CD4-positive, alpha-beta T cell (primary cell): Measurements from ENCODE around the gene CAMK2A. TPM values are rescaled to one million over a fixed set of nuclear protein-coding genes. Genes with fewer than 3 reads are reported as not detected.

ENCODE experiments used
- ATAC-seq: fragments of 200-7000 bp; cut with Tn5 transposase; one replicate; pipeline ENCODE4 v1.10.0; 2022; ENCODE audit warnings: mild to moderate bottlenecking; ENCODE audit not compliant: poor library complexity
- CTCF ChIA-PET: fragments of 350-600 bp; sonication (Branson Sonifier 250); formaldehyde crosslinking; loops from one replicate; lab custom pipeline; 2021; ENCODE audit warnings: antibody characterized with exemption, inconsistent platforms; lab: Charles Lee
- POLR2A ChIA-PET: fragments of 350-600 bp; sonication (Branson Sonifier 250); formaldehyde crosslinking; loops from one replicate; lab custom pipeline; 2021; ENCODE audit warnings: antibody characterized with exemption, inconsistent platforms; lab: Charles Lee
- DNase-seq, 14 experiments: peaks; one replicate each; pipeline ENCODE4 v3.0.0-alpha.2; 2013 to 2020; ENCODE audit warnings: mixed read lengths in 2 of 14
- H3K27ac ChIP-seq, 2 donors: one replicate each; pipeline versions ENCODE4 v1.5.1 to v1.7.0; 2013; ENCODE audit warnings: low read length in 2 of 2, low read depth in 1 of 2, mild to moderate bottlenecking in 1 of 2
- H3K27me3 ChIP-seq, 2 experiments: 1 replicate in 1 of 2; 2 replicates in 1 of 2; pipeline versions ENCODE4 v1.6.1 to v1.7.0; 2013; ENCODE audit warnings: low read length in 2 of 2, control low read depth in 1 of 2, mild to moderate bottlenecking in 1 of 2, moderate library complexity in 1 of 2; ENCODE audit not compliant: insufficient read depth in 2 of 2, control insufficient read depth in 1 of 2
- H3K36me3 ChIP-seq: one replicate; pipeline ENCODE4 v1.6.1; 2013; ENCODE audit warnings: low read length, control low read depth; ENCODE audit not compliant: insufficient read depth
- H3K4me1 ChIP-seq: one replicate; pipeline ENCODE4 v1.6.1; 2013; ENCODE audit warnings: low read length, control low read depth; ENCODE audit not compliant: insufficient read depth
- H3K4me3 ChIP-seq: one replicate; pipeline ENCODE4 v1.5.1; 2013; ENCODE audit warnings: mild to moderate bottlenecking, low read length, moderate library complexity
- H3K9me3 ChIP-seq, 2 experiments: 1 replicate in 1 of 2; 2 replicates in 1 of 2; pipeline versions ENCODE4 v1.6.1 to v1.7.0; 2013; ENCODE audit warnings: low read length in 2 of 2, mild to moderate bottlenecking in 2 of 2, control low read depth in 1 of 2, moderate library complexity in 1 of 2; ENCODE audit not compliant: control insufficient read depth in 1 of 2, insufficient read depth in 1 of 2
- H3K27ac Mint-ChIP-seq: one replicate; pipeline ENCODE4 v1.8.0; 2020; ENCODE audit warnings: mixed read lengths
- H3K27me3 Mint-ChIP-seq: one replicate; pipeline ENCODE4 v1.8.0; 2021; ENCODE audit warnings: mixed read lengths
- H3K36me3 Mint-ChIP-seq: one replicate; pipeline ENCODE4 v1.8.0; 2021; ENCODE audit warnings: low read depth, mixed read lengths
- H3K4me1 Mint-ChIP-seq: one replicate; pipeline ENCODE4 v1.8.0; 2021; ENCODE audit warnings: low read depth, mixed read lengths
- H3K4me3 Mint-ChIP-seq: one replicate; pipeline ENCODE4 v1.8.0; 2020; ENCODE audit warnings: mild to moderate bottlenecking, mixed read lengths
- H3K9me3 Mint-ChIP-seq: one replicate; pipeline ENCODE4 v1.8.0; 2020; ENCODE audit warnings: mixed read lengths
- CTCF ChIP-seq: fragments of 200-600 bp; IDR thresholded peaks from one replicate; pipeline ENCODE4 v1.8.0; 2022; ENCODE audit warnings: antibody characterized with exemption, mild to moderate bottlenecking
- intact Hi-C, 2 experiments: fragments of 100-400 bp; cut with DNase I in 1 of 2; cut with micrococcal nuclease in 1 of 2; formaldehyde crosslinking; loops; one replicate each; pipeline versions ENCODE4 v1.15.1 to v1.9.0; 2023 to 2025; cut with DNase I, micrococcal nuclease
- total RNA-seq, 174 experiments: library from RNA in 2 of 174; stranded (reverse) in 2 of 174; gene quantifications; one replicate each; pipeline ENCODE4 v1.2.3 and lab custom pipeline; 2021 to 2026

The CAMK2A gene
- total RNA-seq, 2 experiments from 2014 or later: 0.05 to 0.22 TPM

- H3K27me3 Mint-ChIP-seq: peaks cover 29% of the 10 kb centered on the region
- intact Hi-C loops: no loop called here
- Histone ChIP-seq H3K27me3 (peaks cover 24 to 30% of the 10 kb centered on the region in 2 experiments), H3K9me3 (peaks cover 0 to 4% of the 10 kb centered on the region in 2 experiments), H3K4me3 (no peak overlapping the region), H3K27ac (no peak overlapping the region), H3K4me1 (no peaks in the 10 kb centered on the region), H3K36me3 (no peaks in the 10 kb centered on the region)
- no peak for TF ChIP-seq CTCF
- no peaks in the 10 kb centered on the region for H3K4me1 Mint-ChIP-seq
- DNase-seq (no peak), ATAC-seq (no peak)
- ChIA-PET POLR2A (no interaction called here), CTCF (no interaction called here)
- H3K36me3 Mint-ChIP-seq: no peaks in the 10 kb centered on the region
- no peak overlapping the region for H3K4me3 Mint-ChIP-seq
- H3K27ac Mint-ChIP-seq: no peak overlapping the region
- H3K9me3 Mint-ChIP-seq: no peaks in the 10 kb centered on the region
Observed at GRCh38 chr5:150297934-150298595, 8.5 kb upstream of the CAMK2A start.

DNA sequence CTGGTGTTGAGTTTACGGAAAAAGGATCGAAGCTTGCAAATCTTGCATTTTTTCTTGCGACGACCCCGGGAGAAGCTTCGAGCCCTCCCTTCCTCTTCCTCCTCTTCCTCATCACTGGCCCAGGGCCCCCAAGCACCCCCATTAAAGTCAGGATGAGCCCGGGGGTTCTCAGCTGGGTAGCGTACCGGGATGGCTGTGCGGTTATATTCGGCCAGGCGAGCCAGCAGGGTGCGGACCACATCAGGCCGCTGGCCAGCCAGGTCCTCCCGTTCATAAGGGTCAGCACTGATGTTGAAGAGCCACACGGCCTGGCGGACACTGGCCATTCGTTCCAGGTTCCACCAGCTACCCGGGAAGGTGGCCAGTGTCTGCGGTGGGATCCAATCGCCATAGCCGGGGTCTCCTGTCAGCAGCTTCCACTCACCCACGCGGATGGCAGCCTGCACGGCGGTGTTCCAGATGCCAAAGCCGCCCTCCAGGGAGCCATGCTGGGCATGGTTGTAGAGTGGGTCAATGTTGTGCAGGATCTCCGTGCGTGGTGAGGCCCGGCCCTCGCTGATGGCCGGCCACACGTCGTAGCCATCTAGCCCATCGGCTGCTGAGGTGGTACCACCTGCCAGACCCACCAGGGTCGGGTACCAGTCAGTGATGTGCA, 7.8 kb upstream of the CAMK2A start:
- Histone ChIP-seq H3K36me3 (no peaks in the 10 kb centered on the region), H3K4me3 (no peak overlapping the region), H3K9me3 (peaks cover 0 to 4% of the 10 kb centered on the region in 2 experiments), H3K4me1 (no peaks in the 10 kb centered on the region), H3K27me3 (peaks cover 20 to 23% of the 10 kb centered on the region in 2 experiments), H3K27ac (no peak overlapping the region)
- TF ChIP-seq CTCF: no peak
- Mint-ChIP-seq H3K9me3 (no peaks in the 10 kb centered on the region), H3K27me3 (peaks cover 31% of the 10 kb centered on the region), H3K27ac (no peak overlapping the region), H3K36me3 (no peaks in the 10 kb centered on the region), H3K4me1 (no peaks in the 10 kb centered on the region), H3K4me3 (no peak overlapping the region)
- POLR2A ChIA-PET: interaction anchor here (1.0 kb wide), 1 partner anchor 57 kb away, joined by 3 read pairs; no protein-coding TSS in a partner anchor
- CTCF ChIA-PET: no interaction called here
- intact Hi-C loops: no loop called here
- ATAC-seq: no peak
- DNase-seq: no peak

GRCh38 chr5:150296496-150296895, 6.9 kb upstream of the CAMK2A start:
- no peak overlapping the region for H3K4me3 Mint-ChIP-seq
- peaks cover 15% of the 10 kb centered on the region in 2 experiments for H3K27me3 ChIP-seq
- CTCF ChIA-PET: no interaction called here
- H3K36me3 ChIP-seq: no peaks in the 10 kb centered on the region
- DNase-seq (no peak), ATAC-seq (no peak)
- no peaks in the 10 kb centered on the region for H3K9me3 Mint-ChIP-seq
- no peaks in the 10 kb centered on the region for H3K36me3 Mint-ChIP-seq
- no peak overlapping the region for H3K27ac Mint-ChIP-seq
- no peaks in the 10 kb centered on the region for H3K4me1 Mint-ChIP-seq
- intact Hi-C loops: no loop called here
- H3K27ac ChIP-seq: no peak overlapping the region
- peaks cover 30% of the 10 kb centered on the region for H3K27me3 Mint-ChIP-seq
- no peak overlapping the region for H3K4me3 ChIP-seq
- no peak for TF ChIP-seq CTCF
- no peaks in the 10 kb centered on the region for H3K4me1 ChIP-seq
- H3K9me3 ChIP-seq: no peaks in the 10 kb centered on the region
- POLR2A ChIA-PET: interaction anchor here (1.0 kb wide), 1 partner anchor 57 kb away, joined by 3 read pairs; no protein-coding TSS in a partner anchor
